HepG2 (cell line): ENCODE measurements around the gene PHF14. TPM values are rescaled to one million over a fixed set of nuclear protein-coding genes. Genes with fewer than 3 reads are reported as not detected.

Experiments used
- BHLHE40 ChIP-seq: IDR thresholded peaks from 2 replicates; pipeline ENCODE4 v1.6.1; 2011; ENCODE audit warnings: low read length, improper control_type of control experiment
- KLF11 ChIP-seq: IDR thresholded peaks from 2 replicates; pipeline ENCODE4 v1.6.1; 2016; ENCODE audit warnings: missing compliant biosample characterization
- NKX3-1 ChIP-seq: sonication (generic); formaldehyde crosslinking; IDR thresholded peaks from 2 replicates; pipeline ENCODE4 v1.5.0; 2020; ENCODE audit warnings: missing genetic modification reagents
- PCBP2 ChIP-seq: fragments of 200-400 bp; formaldehyde crosslinking; optimal IDR thresholded peaks from 2 replicates; pipeline ENCODE3; 2018; ENCODE audit warnings: low read length, low read depth; ENCODE audit not compliant: poor library complexity, severe bottlenecking
- RFXAP ChIP-seq: sonication (generic); formaldehyde crosslinking; IDR thresholded peaks from 2 replicates; pipeline ENCODE4 v1.4.0; 2020; ENCODE audit warnings: missing genetic modification reagents, borderline replicate concordance
- RXRA ChIP-seq: sonication (generic); formaldehyde crosslinking; IDR thresholded peaks from 2 replicates; pipeline ENCODE4 v1.5.1; 2020; ENCODE audit warnings: missing genetic modification reagents
- SATB2 ChIP-seq: sonication (generic); formaldehyde crosslinking; IDR thresholded peaks from 2 replicates; pipeline ENCODE4 v1.5.0; 2020; ENCODE audit warnings: missing genetic modification reagents
- SMC3 ChIP-seq: IDR thresholded peaks from 2 replicates; pipeline ENCODE4 v1.6.1; 2011; ENCODE audit warnings: low read length, improper control_type of control experiment
- ZBTB1 ChIP-seq: sonication (generic); formaldehyde crosslinking; IDR thresholded peaks from 2 replicates; pipeline ENCODE4 v1.4.0; 2020; ENCODE audit warnings: missing genetic modification reagents, borderline replicate concordance
- ZNF446 ChIP-seq: sonication (generic); formaldehyde crosslinking; IDR thresholded peaks from 2 replicates; pipeline ENCODE4 v1.5.0; 2020; ENCODE audit warnings: mild to moderate bottlenecking, missing genetic modification reagents
- ZNF546 ChIP-seq: sonication (generic); formaldehyde crosslinking; conservative IDR thresholded peaks from 2 replicates; pipeline ENCODE4 v1.8.1; 2023; ENCODE audit warnings: mild to moderate bottlenecking, missing genetic modification reagents
- polyA plus RNA-seq, 8 experiments: library from polyadenylated mRNA; depleted of rRNA in 3 of 8; stranded (reverse) in 7 of 8; unstranded in 1 of 8; fragments of >200 nt; fragmentation: Illumina TruSeq in 4 of 8; extraction: Trizol in 4 of 8; gene quantifications; 2 replicates each; pipeline versions ENCODE4 v1.2.1 to v1.2.3, GENCODE V29; 2011 to 2016; ENCODE audit warnings: low read depth in 4 of 8, missing spikeins in 1 of 8, mixed read lengths in 1 of 8; ENCODE audit not compliant: insufficient read depth in 1 of 8
- total RNA-seq, 5 experiments: library from RNA; depleted of rRNA; stranded (reverse); fragments of >200 nt; fragmentation: Illumina TruSeq; extraction: Trizol; gene quantifications; 2 replicates each; pipeline ENCODE4 v1.2.3, GENCODE V29; 2016; ENCODE audit warnings: low read depth in 1 of 5
- TF ChIP-seq, protein P1 (sequence below): sonication (generic); formaldehyde crosslinking; conservative IDR thresholded peaks from 2 replicates; pipeline ENCODE4 v1.8.0; 2022; ENCODE audit warnings: low read depth, missing genetic modification reagents
- TF ChIP-seq, protein P2 (sequence below): sonication (generic); formaldehyde crosslinking; IDR thresholded peaks from 2 replicates; pipeline ENCODE4 v1.9.0; 2021; ENCODE audit warnings: missing genetic modification reagents, mild to moderate bottlenecking, borderline replicate concordance
- TF ChIP-seq, protein P3 (sequence below): sonication (generic); formaldehyde crosslinking; IDR thresholded peaks from 2 replicates; pipeline ENCODE4 v1.4.0; 2020; ENCODE audit warnings: mild to moderate bottlenecking, missing genetic modification reagents
- TF ChIP-seq, protein P4 (sequence below): sonication (generic); formaldehyde crosslinking; IDR thresholded peaks from 2 replicates; pipeline ENCODE4 v1.4.0; 2020; ENCODE audit warnings: missing genetic modification reagents
- TF ChIP-seq, protein P5 (sequence below): sonication (generic); formaldehyde crosslinking; IDR thresholded peaks from 2 replicates; pipeline ENCODE4 v1.4.0; 2020; ENCODE audit warnings: missing genetic modification reagents
- TF ChIP-seq, protein P6 (sequence below): sonication (generic); formaldehyde crosslinking; IDR thresholded peaks from 2 replicates; pipeline ENCODE4 v1.4.0; 2020; ENCODE audit warnings: mild to moderate bottlenecking, missing genetic modification reagents, borderline replicate concordance

The PHF14 gene
- total and polyA plus RNA-seq, 2 of the 13 experiments (the other 11 are each of a cell fraction or from before 2014, with no cell fraction given): 18.9 to 68.7 TPM

DNA sequence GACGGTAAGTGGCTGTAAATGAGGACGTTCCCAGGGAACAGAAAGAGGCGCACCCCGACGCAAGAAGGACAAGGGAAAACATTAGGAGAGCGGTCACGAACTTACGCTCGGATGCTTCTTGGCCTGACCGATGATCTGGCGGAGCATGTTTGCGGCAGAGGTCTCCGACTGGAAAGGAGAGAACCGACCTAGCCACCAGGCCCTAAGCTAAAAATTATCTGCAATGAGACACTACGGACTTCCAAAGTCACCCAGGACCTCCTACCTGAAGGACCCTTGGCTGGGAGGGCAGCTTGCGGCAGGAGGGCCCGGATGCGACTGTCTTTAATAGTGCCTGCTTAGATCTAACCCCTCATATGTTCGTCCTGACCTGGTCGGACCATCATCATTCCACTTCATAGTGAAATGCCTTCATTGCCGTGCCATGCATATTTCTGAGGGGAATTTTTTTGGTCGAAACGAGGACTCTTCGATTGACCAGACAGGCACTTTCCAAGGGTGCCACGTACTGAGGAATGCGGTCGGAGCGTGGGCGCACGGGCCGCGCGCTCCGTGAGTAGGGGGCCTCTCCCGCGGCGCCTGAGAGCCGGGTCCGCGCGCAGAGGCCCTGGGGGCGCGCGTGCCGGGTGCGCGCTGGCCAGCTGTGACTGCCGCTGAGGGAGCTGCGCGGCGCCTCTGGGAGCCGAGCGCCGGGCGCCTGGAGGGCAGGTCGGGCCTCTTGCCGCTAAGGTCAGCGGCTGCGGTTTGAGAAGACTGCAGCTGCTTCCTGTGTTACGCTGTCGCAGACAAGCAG, 33.6 kb upstream of the PHF14 start (continued):
- TF ChIP-seq, protein P1, sequence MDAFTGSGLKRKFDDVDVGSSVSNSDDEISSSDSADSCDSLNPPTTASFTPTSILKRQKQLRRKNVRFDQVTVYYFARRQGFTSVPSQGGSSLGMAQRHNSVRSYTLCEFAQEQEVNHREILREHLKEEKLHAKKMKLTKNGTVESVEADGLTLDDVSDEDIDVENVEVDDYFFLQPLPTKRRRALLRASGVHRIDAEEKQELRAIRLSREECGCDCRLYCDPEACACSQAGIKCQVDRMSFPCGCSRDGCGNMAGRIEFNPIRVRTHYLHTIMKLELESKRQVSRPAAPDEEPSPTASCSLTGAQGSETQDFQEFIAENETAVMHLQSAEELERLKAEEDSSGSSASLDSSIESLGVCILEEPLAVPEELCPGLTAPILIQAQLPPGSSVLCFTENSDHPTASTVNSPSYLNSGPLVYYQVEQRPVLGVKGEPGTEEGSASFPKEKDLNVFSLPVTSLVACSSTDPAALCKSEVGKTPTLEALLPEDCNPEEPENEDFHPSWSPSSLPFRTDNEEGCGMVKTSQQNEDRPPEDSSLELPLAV: no peak
- peak; percentile 75; the same call in 1 of the 2 replicates for TF ChIP-seq SATB2 (CRISPR knock-in tag)
- peak; percentile 59; the same call in 1 of the 2 replicates for TF ChIP-seq RXRA (CRISPR knock-in tag)
- no peak for TF ChIP-seq ZNF546 (CRISPR knock-in tag)
- 0 out of 2 replicates have a peak, but pooled peaks have one; percentile 47 for TF ChIP-seq RFXAP (CRISPR knock-in tag)
- TF ChIP-seq ZNF446 (CRISPR knock-in tag): 0 out of 2 replicates have a peak, but pooled peaks have one; percentile 35
- no peak for TF ChIP-seq PCBP2
- TF ChIP-seq, protein P2, sequence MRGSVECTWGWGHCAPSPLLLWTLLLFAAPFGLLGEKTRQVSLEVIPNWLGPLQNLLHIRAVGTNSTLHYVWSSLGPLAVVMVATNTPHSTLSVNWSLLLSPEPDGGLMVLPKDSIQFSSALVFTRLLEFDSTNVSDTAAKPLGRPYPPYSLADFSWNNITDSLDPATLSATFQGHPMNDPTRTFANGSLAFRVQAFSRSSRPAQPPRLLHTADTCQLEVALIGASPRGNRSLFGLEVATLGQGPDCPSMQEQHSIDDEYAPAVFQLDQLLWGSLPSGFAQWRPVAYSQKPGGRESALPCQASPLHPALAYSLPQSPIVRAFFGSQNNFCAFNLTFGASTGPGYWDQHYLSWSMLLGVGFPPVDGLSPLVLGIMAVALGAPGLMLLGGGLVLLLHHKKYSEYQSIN (CRISPR knock-in tag): no peak
- TF ChIP-seq SMC3: no peak; the same call in 1 of the 2 replicates
- TF ChIP-seq NKX3-1 (CRISPR knock-in tag): peak; percentile 93
- TF ChIP-seq, protein P3, sequence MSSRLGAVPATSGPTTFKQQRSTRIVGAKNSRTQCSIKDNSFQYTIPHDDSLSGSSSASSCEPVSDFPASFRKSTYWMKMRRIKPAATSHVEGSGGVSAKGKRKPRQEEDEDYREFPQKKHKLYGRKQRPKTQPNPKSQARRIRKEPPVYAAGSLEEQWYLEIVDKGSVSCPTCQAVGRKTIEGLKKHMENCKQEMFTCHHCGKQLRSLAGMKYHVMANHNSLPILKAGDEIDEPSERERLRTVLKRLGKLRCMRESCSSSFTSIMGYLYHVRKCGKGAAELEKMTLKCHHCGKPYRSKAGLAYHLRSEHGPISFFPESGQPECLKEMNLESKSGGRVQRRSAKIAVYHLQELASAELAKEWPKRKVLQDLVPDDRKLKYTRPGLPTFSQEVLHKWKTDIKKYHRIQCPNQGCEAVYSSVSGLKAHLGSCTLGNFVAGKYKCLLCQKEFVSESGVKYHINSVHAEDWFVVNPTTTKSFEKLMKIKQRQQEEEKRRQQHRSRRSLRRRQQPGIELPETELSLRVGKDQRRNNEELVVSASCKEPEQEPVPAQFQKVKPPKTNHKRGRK (CRISPR knock-in tag): no peak
- TF ChIP-seq BHLHE40: peak; percentile 85
- TF ChIP-seq KLF11 (CRISPR knock-in tag): peak; percentile 79
- TF ChIP-seq, protein P4, sequence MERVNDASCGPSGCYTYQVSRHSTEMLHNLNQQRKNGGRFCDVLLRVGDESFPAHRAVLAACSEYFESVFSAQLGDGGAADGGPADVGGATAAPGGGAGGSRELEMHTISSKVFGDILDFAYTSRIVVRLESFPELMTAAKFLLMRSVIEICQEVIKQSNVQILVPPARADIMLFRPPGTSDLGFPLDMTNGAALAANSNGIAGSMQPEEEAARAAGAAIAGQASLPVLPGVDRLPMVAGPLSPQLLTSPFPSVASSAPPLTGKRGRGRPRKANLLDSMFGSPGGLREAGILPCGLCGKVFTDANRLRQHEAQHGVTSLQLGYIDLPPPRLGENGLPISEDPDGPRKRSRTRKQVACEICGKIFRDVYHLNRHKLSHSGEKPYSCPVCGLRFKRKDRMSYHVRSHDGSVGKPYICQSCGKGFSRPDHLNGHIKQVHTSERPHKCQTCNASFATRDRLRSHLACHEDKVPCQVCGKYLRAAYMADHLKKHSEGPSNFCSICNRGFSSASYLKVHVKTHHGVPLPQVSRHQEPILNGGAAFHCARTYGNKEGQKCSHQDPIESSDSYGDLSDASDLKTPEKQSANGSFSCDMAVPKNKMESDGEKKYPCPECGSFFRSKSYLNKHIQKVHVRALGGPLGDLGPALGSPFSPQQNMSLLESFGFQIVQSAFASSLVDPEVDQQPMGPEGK: no peak; the same call in 1 of the 2 replicates
- TF ChIP-seq, protein P5, sequence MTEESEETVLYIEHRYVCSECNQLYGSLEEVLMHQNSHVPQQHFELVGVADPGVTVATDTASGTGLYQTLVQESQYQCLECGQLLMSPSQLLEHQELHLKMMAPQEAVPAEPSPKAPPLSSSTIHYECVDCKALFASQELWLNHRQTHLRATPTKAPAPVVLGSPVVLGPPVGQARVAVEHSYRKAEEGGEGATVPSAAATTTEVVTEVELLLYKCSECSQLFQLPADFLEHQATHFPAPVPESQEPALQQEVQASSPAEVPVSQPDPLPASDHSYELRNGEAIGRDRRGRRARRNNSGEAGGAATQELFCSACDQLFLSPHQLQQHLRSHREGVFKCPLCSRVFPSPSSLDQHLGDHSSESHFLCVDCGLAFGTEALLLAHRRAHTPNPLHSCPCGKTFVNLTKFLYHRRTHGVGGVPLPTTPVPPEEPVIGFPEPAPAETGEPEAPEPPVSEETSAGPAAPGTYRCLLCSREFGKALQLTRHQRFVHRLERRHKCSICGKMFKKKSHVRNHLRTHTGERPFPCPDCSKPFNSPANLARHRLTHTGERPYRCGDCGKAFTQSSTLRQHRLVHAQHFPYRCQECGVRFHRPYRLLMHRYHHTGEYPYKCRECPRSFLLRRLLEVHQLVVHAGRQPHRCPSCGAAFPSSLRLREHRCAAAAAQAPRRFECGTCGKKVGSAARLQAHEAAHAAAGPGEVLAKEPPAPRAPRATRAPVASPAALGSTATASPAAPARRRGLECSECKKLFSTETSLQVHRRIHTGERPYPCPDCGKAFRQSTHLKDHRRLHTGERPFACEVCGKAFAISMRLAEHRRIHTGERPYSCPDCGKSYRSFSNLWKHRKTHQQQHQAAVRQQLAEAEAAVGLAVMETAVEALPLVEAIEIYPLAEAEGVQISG (CRISPR knock-in tag): peak; percentile 51; the same call in 1 of the 2 replicates
- 0 out of 2 replicates have a peak, but pooled peaks have one; percentile 30 for TF ChIP-seq ZBTB1 (CRISPR knock-in tag)
- TF ChIP-seq, protein P6, sequence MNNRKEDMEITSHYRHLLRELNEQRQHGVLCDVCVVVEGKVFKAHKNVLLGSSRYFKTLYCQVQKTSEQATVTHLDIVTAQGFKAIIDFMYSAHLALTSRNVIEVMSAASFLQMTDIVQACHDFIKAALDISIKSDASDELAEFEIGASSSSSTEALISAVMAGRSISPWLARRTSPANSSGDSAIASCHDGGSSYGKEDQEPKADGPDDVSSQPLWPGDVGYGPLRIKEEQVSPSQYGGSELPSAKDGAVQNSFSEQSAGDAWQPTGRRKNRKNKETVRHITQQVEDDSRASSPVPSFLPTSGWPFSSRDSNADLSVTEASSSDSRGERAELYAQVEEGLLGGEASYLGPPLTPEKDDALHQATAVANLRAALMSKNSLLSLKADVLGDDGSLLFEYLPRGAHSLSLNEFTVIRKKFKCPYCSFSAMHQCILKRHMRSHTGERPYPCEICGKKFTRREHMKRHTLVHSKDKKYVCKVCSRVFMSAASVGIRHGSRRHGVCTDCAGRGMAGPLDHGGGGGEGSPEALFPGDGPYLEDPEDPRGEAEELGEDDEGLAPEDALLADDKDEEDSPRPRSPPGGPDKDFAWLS (CRISPR knock-in tag): no peak
